Measurements from ENCODE around the gene STEAP1B. TPM values are rescaled to one million over a fixed set of nuclear protein-coding genes. Genes with fewer than 3 reads are reported as not detected.

STEAP1B gene
- total RNA-seq, 4 donors from 2014 or later, result 1.2 to 3.5 TPM; not detected in 2

- no peak for DNase-seq
- no peaks in the 10 kb centered on the region for H3K4me1 ChIP-seq
- H3K27me3 ChIP-seq, result no peaks in the 10 kb centered on the region
- TF ChIP-seq POLR2A (IDR thresholded peaks at IDR 0.05) (no peak), CTCF (IDR thresholded peaks at IDR 0.05) (no peak)
- H3K9me3 ChIP-seq, result no peaks in the 10 kb centered on the region
- H3K27ac ChIP-seq, result no peak overlapping the region
- intact Hi-C loops (cut with DNase I; ENCODE audit: low total_unique reads), result no loop called here
- H3K4me3 ChIP-seq, result no peak overlapping the region
- H3K36me3 ChIP-seq, result no peaks in the 10 kb centered on the region
These were observed 121.6 kb downstream of the STEAP1B start for GRCh38 chr7:22378199-22378980.

DNA sequence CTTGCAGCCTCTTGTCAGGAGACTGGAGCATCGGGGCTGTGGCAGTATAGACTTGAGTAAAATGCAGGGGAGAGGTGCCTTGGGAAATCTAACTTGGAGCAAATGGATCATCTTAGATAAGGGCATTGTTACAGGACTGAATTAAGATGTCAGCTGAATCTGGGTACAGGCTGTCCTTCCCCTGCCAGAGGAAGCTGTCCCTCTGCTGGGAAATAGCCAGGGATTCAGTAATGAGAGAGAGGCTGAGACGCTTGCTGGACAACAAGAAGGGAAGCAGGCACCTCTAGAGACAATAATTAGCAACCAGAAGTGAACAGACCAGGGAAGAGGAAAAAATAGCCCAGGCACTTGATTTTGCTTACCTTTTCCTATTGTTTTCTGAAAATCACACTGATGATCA is 122.3 kb downstream of the STEAP1B start:
- no peak overlapping the region for H3K27ac ChIP-seq
- TF ChIP-seq CTCF (IDR thresholded peaks at IDR 0.05), result no peak
- no peak for TF ChIP-seq POLR2A (IDR thresholded peaks at IDR 0.05)
- H3K4me3 ChIP-seq, result no peak overlapping the region

DNA sequence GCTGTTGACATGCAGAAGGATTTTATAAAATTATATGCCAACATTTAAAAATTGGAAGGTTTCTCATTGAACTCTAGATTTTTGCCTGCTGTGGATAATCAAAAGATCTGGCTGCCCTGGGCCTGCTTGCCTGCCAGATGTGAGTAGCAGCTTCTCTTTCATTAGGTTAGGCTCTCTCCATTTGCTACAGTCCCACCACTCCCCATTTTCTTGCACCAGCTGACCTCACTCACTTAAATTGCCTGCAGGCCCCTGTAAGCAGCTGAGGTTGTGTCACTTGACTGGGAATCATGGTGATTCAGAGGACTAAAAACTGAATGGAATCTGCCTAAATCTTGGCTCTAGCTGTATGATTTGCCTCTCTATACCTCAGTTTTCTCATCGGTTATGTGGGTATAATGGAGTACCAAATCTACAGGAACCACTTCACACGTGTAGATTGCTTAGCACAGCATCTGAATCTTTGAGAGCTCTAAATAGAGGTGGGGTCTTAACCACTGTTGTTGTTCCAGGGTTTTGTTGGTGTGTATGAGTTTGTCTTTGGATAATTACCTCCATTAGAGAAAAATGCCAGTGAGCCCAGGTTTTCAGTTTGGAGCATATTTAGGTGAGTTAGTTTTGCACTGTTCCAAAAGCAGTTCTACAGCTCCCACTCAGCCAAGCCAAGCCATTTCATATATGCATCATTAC is 124.5 kb downstream of the STEAP1B start:
- Histone ChIP-seq H3K9me3 (no peaks in the 10 kb centered on the region), H3K4me1 (no peaks in the 10 kb centered on the region), H3K36me3 (no peaks in the 10 kb centered on the region), H3K27ac (no peak overlapping the region), H3K4me3 (no peak overlapping the region), H3K27me3 (no peaks in the 10 kb centered on the region)
- intact Hi-C loops (cut with DNase I; ENCODE audit: low total_unique reads), result no loop called here
- DNase-seq, result no peak
- TF ChIP-seq POLR2A (IDR thresholded peaks at IDR 0.05) (no peak), CTCF (IDR thresholded peaks at IDR 0.05) (no peak)

More for the DNA sequence above, 122.3 kb downstream of the STEAP1B start:
- Histone ChIP-seq H3K9me3 (no peaks in the 10 kb centered on the region), H3K4me1 (no peaks in the 10 kb centered on the region), H3K36me3 (no peaks in the 10 kb centered on the region), H3K27me3 (no peaks in the 10 kb centered on the region)
- DNase-seq, result no peak
- intact Hi-C loops (cut with DNase I; ENCODE audit: low total_unique reads), result no loop called here

GRCh38 chr7:22373911-22374310 is 126.1 kb downstream of the STEAP1B start:
- Histone ChIP-seq H3K27ac (no peak overlapping the region), H3K36me3 (no peaks in the 10 kb centered on the region), H3K4me1 (no peaks in the 10 kb centered on the region), H3K27me3 (no peaks in the 10 kb centered on the region), H3K9me3 (no peaks in the 10 kb centered on the region), H3K4me3 (no peak overlapping the region)
- TF ChIP-seq POLR2A (IDR thresholded peaks at IDR 0.05), result no peak
- no peak for TF ChIP-seq CTCF (IDR thresholded peaks at IDR 0.05)
- intact Hi-C loops (cut with DNase I; ENCODE audit: low total_unique reads), result no loop called here
- DNase-seq, result no peak

- no peak for DNase-seq
- H3K4me3 ChIP-seq, result no peak overlapping the region
- TF ChIP-seq CTCF (IDR thresholded peaks at IDR 0.05), result no peak
- no peak for TF ChIP-seq POLR2A (IDR thresholded peaks at IDR 0.05)
- H3K27me3 ChIP-seq, result no peaks in the 10 kb centered on the region
- no peak overlapping the region for H3K27ac ChIP-seq
- H3K4me1 ChIP-seq, result no peaks in the 10 kb centered on the region
- H3K9me3 ChIP-seq, result no peaks in the 10 kb centered on the region
- no peaks in the 10 kb centered on the region for H3K36me3 ChIP-seq
- intact Hi-C loops (cut with DNase I; ENCODE audit: low total_unique reads), result no loop called here
These were observed 126.6 kb downstream of the STEAP1B start for GRCh38 chr7:22373388-22373787.
